ENCODE measurements around the gene BLOC1S2. TPM values are rescaled to one million over a fixed set of nuclear protein-coding genes. Genes with fewer than 3 reads are reported as not detected.
"Not testable (repeated sequence)": the region's sequence is repeated elsewhere in the genome, so short reads cannot be mapped to it uniquely, and the experiment has no call there.

The BLOC1S2 gene
- polyA plus RNA-seq, 2 of the 4 experiments (the other 2 are of a cell fraction), result 90.9 to 91.0 TPM

DNA sequence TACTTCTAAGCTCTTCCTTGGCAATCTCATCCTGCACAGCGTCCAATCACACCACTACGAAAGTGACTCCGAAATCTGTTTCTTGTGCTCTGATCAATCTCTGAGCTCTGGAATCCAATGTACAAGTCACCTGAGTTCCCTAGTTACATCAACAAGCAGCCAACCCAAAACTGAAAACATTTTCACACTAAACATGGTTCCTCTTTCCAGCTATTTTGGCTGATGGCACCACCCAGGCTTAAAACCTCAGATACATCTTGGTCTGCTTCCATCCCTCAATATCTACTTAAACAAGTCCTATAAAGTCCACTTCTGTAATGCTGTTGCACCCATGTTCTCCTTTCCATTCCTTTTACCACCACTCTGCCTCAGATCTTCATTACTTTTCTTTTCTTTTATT is 3.6 kb downstream of the BLOC1S2 start:
- H3K4me1 ChIP-seq, result peaks cover 27% of the 10 kb centered on the region
- TF ChIP-seq ZSCAN20 (CRISPR knock-in tag; IDR thresholded peaks at IDR 0.05) (no peak), CHD4 (IDR thresholded peaks at IDR 0.05; ENCODE audit: borderline replicate concordance) (no peak), RARB (CRISPR knock-in tag; IDR thresholded peaks at IDR 0.05) (no peak), EHF (CRISPR knock-in tag; IDR thresholded peaks at IDR 0.05) (no peak), RFX5 (IDR thresholded peaks at IDR 0.05) (no peak), SREBF2 (IDR thresholded peaks at IDR 0.05) (no peak), NPAS2 (CRISPR knock-in tag; IDR thresholded peaks at IDR 0.05; ENCODE audit: borderline replicate concordance) (no peak), KDM1A (IDR thresholded peaks at IDR 0.05; ENCODE audit: low read depth) (no peak), CTCF (IDR thresholded peaks at IDR 0.05) (no peak), CEBPB (IDR thresholded peaks at IDR 0.05) (no peak), HDAC2 (IDR thresholded peaks at IDR 0.05) (no peak)
- TF ChIP-seq, protein P1, sequence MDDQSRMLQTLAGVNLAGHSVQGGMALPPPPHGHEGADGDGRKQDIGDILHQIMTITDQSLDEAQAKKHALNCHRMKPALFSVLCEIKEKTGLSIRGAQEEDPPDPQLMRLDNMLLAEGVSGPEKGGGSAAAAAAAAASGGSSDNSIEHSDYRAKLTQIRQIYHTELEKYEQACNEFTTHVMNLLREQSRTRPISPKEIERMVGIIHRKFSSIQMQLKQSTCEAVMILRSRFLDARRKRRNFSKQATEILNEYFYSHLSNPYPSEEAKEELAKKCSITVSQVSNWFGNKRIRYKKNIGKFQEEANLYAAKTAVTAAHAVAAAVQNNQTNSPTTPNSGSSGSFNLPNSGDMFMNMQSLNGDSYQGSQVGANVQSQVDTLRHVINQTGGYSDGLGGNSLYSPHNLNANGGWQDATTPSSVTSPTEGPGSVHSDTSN (IDR thresholded peaks at IDR 0.05), result no peak
- no peaks in the 10 kb centered on the region for H3K9me3 ChIP-seq
- H3K4me2 ChIP-seq, result no peak overlapping the region
- ATAC-seq, result no peak
- no peak overlapping the region for H3K27ac ChIP-seq
- 95% methylated on average over 3 of the region's 3 CpGs for WGBS (ENCODE audit: missing lambda C conversion rate)
- ChIA-PET CTCF (no interaction called here), POLR2A (no interaction called here)
- no peak for DNase-seq (ENCODE audit: low read depth in 1 of 2, low spot score in 1 of 2)
- H3K4me3 ChIP-seq, result no peak overlapping the region
- no peak for FAIRE-seq

- POLR2A ChIA-PET; FAIRE-seq; CTCF ChIA-PET; H3K9me3 ChIP-seq; H3K4me1 ChIP-seq; DNase-seq (ENCODE audit: low read depth in 1 of 2, low spot score in 1 of 2); H3K27ac ChIP-seq; H3K4me3 ChIP-seq; ATAC-seq; H3K4me2 ChIP-seq: not testable (repeated sequence)
- WGBS (ENCODE audit: missing lambda C conversion rate), result no CpG with 5 or more reads among the region's 31 CpGs
Observed at GRCh38 chr10:100276971-100277370, 9.5 kb downstream of the BLOC1S2 start.

GRCh38 chr10:100267239-100268104 is 19.0 kb downstream of the BLOC1S2 start, which contains the start of gene CWF19L1:
Gene CWF19L1 (minus strand): TSS chr10:100267638. CDS start chr10:100267593, 45 bp downstream.
- no peaks in the 10 kb centered on the region for H3K9me3 ChIP-seq
- WGBS (ENCODE audit: missing lambda C conversion rate), result 1% methylated on average over 49 of the region's 49 CpGs
- H3K4me3 ChIP-seq, result peak within 1 kb of the TSS; percentile 83
- DNase-seq (ENCODE audit: low read depth in 1 of 2, low spot score in 1 of 2), result peak; percentile 77 to 92
- TF ChIP-seq, protein P1 (IDR thresholded peaks at IDR 0.05), result peak; percentile 41; the same call in 1 of the 2 replicates
- no peak for TF ChIP-seq RFX5 (IDR thresholded peaks at IDR 0.05)
- peak; percentile 29; the same call in 1 of the 2 replicates for TF ChIP-seq REST (IDR thresholded peaks at IDR 0.05)
- TF ChIP-seq, protein P2, sequence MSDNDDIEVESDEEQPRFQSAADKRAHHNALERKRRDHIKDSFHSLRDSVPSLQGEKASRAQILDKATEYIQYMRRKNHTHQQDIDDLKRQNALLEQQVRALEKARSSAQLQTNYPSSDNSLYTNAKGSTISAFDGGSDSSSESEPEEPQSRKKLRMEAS (IDR thresholded peaks at IDR 0.05), result peak; percentile 65
- TF ChIP-seq MAFK (IDR thresholded peaks at IDR 0.05; ENCODE audit: partially characterized antibody), result no peak
- TF ChIP-seq E2F6 (IDR thresholded peaks at IDR 0.05; ENCODE audit: borderline replicate concordance, low read depth), result peak; percentile 59; the same call in 1 of the 2 replicates
- peak; percentile 97 for TF ChIP-seq KDM5A (IDR thresholded peaks at IDR 0.05)
- TF ChIP-seq TFCP2L1 (CRISPR knock-in tag; IDR thresholded peaks at IDR 0.05), result no peak
- TF ChIP-seq, protein P3, sequence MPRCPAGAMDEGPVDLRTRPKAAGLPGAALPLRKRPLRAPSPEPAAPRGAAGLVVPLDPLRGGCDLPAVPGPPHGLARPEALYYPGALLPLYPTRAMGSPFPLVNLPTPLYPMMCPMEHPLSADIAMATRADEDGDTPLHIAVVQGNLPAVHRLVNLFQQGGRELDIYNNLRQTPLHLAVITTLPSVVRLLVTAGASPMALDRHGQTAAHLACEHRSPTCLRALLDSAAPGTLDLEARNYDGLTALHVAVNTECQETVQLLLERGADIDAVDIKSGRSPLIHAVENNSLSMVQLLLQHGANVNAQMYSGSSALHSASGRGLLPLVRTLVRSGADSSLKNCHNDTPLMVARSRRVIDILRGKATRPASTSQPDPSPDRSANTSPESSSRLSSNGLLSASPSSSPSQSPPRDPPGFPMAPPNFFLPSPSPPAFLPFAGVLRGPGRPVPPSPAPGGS (IDR thresholded peaks at IDR 0.05), result peak; percentile 40; the same call in 1 of the 3 replicates
- TF ChIP-seq JUN (IDR thresholded peaks at IDR 0.05), result peak; percentile 41 to 82; a peak in 3 of 5 replicates
- TF ChIP-seq PHF8 (IDR thresholded peaks at IDR 0.05; ENCODE audit: borderline replicate concordance, low read depth), result peak; percentile 13; the same call in 1 of the 2 replicates
- TF ChIP-seq POLR2A (IDR thresholded peaks at IDR 0.05; ENCODE audit: low read length), result peak; percentile 59
- TF ChIP-seq CHD2 (IDR thresholded peaks at IDR 0.05; ENCODE audit: low read length, partially characterized antibody), result peak; percentile 14
- peak within 1 kb of the TSS; percentile 86 for H3K4me2 ChIP-seq
- FAIRE-seq, result no peak
- ChIA-PET POLR2A (interaction anchor here (0.9 kb wide), 1 partner anchor 19 kb away, joined by 3 read pairs; no protein-coding TSS in a partner anchor), CTCF (no interaction called here)
- ATAC-seq, result peak; percentile 95 to 97
- H3K4me1 ChIP-seq, result peaks cover 8% of the 10 kb centered on the region; the same call in 1 of the 3 replicates
- H3K27ac ChIP-seq, result peak within 1 kb of the TSS; percentile 83 to 90

All from A549 (cell line).